GM18508 (cell line): Measurements from ENCODE around the gene OR1L6.

Experiments used
- ATAC-seq: cut with Tn5 transposase; IDR thresholded peaks from one replicate; pipeline ENCODE4 v1.9.1; 2021; ENCODE audit warnings: moderate number of reproducible peaks; ENCODE audit not compliant: insufficient read depth, unreplicated experiment

OR1L6 gene, protein sequence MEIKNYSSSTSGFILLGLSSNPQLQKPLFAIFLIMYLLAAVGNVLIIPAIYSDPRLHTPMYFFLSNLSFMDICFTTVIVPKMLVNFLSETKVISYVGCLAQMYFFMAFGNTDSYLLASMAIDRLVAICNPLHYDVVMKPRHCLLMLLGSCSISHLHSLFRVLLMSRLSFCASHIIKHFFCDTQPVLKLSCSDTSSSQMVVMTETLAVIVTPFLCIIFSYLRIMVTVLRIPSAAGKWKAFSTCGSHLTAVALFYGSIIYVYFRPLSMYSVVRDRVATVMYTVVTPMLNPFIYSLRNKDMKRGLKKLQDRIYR

GRCh38 chr9:122742003-122742402 is at the start of gene OR1L6:
Gene OR1L6 (plus strand): TSS chr9:122742303. CDS start chr9:122749848, 7,545 bp downstream.
- ATAC-seq, result no peak

DNA sequence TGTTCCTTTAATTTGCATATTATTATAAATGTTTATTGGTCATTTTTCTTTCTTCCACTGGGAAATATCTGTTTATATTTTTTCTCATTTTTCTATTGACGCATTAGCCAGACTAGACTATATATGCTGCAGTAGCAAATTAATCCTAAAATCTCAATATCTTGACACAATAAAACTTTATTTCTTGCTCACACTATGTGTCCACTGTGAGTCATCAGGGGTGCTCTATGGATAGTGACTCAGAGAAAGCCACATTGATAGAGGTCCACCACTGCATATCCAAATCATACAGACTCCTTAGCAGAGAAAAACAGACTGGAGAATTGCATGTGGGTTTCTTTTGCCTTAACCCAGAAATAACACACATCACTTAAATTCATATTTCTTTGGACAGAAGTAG is 46.4 kb upstream of the OR1L6 start:
- no peak for ATAC-seq

- no peak for ATAC-seq
These were observed 24.1 kb upstream of the OR1L6 start for GRCh38 chr9:122718038-122718437.

DNA sequence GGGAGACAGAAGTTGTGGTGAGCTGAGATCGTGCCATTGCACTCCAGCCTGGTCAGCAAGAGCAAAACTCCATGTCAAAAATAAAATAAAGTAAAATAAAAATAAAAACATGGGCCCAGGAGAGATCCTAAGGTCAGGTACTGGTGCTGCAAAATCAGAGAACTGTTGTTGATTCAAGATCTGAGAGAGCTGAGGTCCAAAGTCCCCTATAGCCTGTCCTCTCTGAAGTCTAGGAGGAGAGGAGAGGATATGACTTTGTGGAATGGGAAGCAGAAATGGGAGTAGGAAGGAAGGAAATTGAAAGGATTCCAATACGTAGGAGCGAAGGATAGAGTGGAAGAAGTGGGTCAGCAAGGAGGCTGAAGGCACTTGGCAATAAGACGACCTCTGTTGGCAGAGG is 22.9 kb upstream of the OR1L6 start:
- no peak for ATAC-seq

DNA sequence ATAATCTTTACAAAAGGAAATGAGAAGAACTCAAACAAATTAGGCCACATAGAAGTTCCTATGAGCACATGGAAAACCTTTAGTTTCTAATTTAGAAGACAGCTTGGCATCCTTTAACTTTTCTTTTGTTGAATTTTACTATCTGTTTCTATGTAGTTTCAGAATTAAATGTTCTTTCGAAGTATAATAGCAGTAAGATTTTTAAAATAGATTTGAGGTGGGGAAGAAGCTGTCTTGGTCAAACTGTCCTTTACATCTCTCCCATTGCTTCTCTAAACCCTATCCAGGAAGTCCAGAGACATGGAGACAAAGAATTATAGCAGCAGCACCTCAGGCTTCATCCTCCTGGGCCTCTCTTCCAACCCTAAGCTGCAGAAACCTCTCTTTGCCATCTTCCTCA is 18.4 kb upstream of the OR1L6 start, which contains the start of gene OR1L4:
OR1L4 (plus strand) TSS at position 301 of the 400 bp plus-strand sequence; CDS start at position 301, 0 bp downstream.
- ATAC-seq, result no peak

- ATAC-seq, result no peak
These were observed 12.7 kb downstream of the OR1L6 start for GRCh38 chr9:122754825-122755224.

- ATAC-seq, result no peak
These were observed 25.7 kb downstream of the OR1L6 start for GRCh38 chr9:122767817-122768216.

- no peak for ATAC-seq
These were observed 34.9 kb downstream of the OR1L6 start for GRCh38 chr9:122777052-122777451.

GRCh38 chr9:122777935-122778627 is 36.0 kb downstream of the OR1L6 start:
- no peak for ATAC-seq

DNA sequence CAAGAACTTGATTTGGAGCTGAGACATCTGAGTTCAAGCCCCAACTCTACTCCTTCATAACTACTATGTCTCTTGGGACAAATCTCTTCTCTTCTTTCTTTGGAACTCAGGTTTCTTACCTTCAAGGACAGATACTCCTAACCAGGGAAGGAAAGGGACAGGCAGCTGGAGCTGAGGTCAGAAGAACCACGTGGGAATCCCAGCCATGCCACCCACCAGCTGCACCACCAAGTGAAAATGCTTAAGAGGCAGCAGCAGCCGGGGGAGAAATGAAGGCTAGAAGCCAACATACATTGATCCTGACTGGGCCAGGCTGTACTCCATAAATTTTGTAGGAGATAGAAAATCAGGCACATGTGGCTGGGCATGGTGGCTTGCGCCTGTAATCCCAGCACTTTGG is 37.1 kb downstream of the OR1L6 start:
- ATAC-seq, result no peak

- ATAC-seq, result no peak
These were observed 37.9 kb downstream of the OR1L6 start for GRCh38 chr9:122780026-122780425.

- no peak for ATAC-seq
These were observed 39.6 kb downstream of the OR1L6 start for GRCh38 chr9:122781671-122782070.

DNA sequence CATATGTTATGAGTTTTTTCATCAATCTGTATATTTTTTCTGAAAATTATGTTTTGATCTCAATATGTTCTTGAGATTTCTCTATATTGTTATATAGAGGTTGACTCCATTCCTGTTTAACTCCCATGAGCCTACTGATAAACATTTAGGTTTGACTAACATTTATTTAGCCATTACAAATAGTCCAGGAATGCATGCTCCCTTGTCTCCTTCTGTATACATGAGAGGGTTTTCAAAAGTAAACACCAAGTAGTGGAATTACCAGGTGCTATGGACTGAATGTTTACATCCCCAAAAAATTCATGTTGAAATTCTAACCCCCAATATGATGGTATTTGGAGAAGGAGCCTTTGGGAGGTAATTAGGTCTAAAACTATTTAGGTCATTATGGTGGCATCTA is 43.2 kb downstream of the OR1L6 start:
- ATAC-seq, result no peak

DNA sequence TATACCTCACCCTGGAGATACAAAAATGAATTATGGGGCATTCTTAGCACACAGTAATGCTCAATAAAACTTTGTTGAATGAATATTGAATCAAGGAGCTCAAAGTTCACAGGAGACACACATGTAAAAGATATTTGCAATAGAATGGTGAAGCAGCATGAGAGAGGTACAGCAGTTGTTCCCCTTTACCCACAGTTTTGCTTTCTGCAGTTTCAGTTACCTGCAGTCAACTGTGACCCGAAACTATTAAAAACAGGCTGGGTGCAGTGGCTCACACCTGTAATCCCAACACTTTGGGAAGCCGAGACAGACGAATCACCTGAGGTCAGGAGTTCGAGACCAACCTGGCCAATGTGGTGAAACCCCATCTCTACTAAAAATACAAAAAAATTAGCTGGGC is 44.2 kb downstream of the OR1L6 start:
- ATAC-seq, result no peak

DNA sequence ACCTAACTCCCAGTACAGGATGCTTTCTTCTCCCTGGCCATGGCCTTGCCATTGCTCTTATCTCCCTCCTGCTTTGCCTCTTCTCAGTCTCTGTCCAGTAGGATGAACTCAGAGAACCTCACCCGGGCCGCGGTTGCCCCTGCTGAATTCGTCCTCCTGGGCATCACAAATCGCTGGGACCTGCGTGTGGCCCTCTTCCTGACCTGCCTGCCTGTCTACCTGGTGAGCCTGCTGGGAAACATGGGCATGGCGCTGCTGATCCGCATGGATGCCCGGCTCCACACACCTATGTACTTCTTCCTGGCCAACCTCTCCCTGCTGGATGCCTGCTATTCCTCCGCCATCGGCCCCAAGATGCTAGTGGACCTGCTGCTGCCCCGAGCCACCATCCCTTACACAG is 46.7 kb downstream of the OR1L6 start, which contains the start of gene OR5C1:
OR5C1 (plus strand) TSS at position 103 of the 400 bp plus-strand sequence; CDS start at position 103, 0 bp downstream.
- no peak for ATAC-seq

DNA sequence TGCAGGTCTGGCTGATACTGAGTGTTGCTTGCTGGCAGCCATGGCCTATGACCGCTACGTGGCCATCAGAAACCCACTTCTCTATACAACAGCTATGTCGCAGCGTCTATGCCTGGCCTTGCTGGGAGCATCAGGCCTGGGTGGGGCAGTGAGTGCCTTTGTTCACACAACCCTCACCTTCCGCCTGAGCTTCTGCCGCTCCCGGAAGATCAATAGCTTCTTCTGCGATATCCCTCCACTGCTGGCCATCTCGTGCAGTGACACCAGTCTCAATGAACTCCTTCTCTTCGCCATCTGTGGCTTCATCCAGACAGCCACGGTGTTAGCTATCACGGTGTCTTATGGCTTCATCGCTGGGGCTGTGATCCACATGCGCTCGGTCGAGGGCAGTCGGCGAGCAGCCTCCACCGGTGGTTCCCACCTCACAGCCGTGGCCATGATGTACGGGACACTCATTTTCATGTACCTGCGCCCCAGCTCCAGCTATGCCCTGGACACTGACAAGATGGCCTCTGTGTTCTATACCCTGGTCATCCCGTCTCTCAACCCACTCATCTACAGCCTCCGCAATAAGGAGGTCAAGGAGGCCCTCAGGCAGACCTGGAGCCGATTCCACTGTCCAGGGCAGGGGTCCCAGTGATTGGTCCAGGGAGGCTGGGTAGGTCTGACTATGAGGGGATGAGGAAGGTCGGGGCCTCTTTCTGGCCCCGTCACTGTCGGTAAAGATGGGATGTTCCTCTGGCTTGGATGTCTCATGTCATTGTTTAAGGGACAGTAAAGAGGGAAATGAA is 47.3 kb downstream of the OR1L6 start:
- ATAC-seq, result no peak

GRCh38 chr9:122791872-122792669 is 50.0 kb downstream of the OR1L6 start:
- no peak for ATAC-seq

DNA sequence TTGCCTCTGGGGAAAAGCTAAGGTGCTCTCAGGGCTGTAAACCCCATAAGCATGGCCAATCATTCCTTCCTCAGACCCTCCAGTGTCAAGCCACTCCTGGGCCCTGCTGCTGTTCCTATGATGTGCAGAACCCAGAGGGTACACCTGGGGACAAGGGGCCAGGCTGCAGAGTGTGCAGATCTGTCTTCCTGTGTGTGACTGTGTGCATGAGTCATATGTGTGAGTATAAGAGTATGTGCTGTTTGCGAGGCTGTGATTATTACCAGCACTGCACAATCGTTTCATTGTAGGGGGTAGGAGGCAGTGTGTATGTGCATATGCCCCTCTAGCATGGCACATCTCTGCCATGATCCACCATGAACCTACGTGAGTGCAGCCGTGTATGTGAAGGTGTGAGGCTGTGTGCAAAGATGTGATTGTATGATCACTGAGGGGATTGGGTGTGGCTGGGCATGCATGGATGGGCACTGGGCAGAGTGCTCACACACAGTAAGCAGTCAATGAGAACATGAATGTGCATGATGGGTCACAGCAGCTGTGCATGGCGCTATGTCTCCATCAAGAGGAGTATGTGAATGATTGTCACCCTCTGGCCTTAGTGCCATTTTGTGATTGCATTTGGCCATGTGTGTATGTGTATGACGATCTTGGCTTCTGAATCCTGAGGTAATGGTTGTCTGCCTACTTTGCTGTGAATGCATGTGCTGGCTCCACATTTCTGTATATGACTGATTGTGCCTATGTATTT is 55.4 kb downstream of the OR1L6 start:
- ATAC-seq, result no peak
